ENCODE measurements around the gene JCAD.
"Not testable (repeated sequence)": the region's sequence is repeated elsewhere in the genome, so short reads cannot be mapped to it uniquely, and the experiment has no call there.

JCAD gene, protein sequence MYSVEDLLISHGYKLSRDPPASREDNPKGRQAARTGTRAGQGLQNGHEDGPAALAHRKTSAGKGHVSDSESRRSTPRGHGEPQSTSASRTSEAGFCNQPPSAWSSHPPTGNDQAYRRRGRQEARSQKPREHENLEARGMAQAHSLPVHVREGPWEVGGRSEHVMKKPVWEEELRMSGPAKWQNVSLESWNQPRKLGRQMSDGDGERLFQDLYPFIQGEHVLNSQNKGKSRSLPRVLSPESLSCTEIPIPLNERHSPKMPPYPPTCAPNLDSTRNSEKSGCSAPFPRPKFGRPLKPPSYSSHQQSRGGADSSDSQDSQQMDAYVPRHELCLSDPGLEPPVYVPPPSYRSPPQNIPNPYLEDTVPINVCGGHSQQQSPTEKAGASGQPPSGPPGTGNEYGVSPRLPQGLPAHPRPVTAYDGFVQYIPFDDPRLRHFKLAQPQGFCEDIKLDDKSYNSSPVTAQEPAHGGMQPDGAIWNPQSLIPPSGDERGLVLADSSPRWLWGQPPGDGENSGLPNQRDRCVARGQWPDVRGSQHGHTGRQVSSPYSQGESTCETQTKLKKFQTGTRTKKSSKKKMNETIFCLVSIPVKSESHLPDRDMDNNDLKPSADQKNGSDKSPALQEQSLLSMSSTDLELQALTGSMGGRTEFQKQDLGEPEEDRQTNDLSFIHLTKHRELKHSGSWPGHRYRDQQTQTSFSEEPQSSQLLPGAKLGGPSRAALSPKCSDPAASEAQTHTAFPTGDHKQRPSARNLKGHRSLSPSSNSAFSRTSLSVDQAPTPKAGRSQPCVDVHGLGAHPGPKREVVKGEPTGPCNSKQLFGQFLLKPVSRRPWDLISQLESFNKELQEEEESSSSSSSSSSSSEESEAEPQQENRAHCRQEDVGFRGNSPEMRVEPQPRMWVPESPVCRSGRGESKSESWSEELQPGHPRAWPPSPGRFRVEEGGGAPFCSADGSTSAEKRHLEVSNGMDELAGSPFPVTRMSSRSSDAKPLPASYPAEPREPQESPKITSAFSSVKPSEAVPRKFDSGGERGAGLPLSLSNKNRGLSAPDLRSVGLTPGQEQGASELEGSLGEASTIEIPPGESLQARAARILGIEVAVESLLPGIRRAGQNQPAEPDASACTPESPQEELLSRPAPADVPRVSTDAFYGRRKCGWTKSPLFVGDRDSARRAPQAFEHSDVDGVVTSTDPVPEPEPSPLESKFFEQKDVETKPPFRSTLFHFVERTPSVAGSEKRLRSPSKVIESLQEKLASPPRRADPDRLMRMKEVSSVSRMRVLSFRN (N-terminal part only)

DNA sequence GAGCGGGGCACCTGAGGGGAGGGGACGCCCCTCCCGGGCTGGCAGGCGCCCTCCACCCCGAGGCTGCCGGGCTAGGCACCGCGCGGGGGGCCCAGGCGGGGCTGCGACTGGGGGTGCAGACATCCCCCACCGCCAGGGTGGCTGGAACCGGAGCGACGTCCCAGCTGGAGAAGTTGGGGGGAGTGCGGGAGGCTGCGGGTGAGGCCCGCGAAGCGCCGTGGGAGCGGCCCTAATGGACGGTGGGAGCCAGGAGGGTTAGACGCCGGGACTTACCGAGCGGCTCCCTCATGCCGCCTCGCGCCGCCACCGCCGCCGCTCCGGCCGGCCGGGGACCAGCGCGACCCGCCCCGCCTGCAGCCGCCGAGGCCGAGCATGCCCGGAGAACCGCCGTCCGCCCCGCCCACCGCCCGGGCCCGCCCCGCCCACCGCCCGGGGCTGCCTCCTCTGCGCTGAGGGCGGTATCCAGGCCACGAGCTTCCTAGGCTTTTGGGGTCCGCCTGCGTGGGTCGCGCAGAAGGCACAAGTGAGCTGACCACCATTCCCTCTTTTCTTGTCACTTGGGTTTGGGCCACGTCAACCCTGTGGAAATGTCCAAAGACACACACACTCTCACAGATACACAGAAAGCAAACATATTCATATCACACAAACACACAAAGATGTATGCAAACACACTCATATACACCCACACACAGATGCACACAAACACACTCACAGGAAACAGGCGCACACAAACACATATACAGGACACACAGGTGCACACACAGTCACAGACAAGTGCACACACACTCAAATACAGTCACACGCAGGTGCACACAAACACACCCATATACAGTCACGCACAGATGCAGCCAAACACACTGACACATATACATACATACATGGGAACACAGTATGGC is at the start of gene JCAD:
Gene JCAD, minus strand, starts transcription at position 378 of the 899 bp plus-strand sequence. CDS start 11,774 bp downstream, outside the sequence.
- no peak for DNase-seq (ENCODE audit: low spot score)

DNA sequence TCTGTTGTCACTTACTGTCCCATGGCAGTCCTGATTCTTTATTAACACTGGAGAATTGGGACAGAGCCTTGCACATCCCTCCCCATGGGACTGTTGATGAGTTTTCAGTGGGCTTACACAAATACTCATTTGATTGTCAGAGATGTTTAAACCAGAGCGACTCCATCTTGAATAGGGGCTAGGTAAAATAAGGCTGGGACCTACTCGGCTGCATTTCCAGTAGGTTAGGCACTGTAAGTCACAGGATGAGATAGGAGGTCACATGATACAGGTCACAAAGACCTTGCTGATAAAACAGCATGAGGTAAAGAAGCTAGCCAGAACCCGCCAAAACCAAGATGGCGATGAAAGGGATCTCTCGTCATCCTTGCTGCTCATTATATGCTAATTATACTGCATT is 47.6 kb upstream of the JCAD start:
- no peak for DNase-seq (ENCODE audit: low spot score)

DNA sequence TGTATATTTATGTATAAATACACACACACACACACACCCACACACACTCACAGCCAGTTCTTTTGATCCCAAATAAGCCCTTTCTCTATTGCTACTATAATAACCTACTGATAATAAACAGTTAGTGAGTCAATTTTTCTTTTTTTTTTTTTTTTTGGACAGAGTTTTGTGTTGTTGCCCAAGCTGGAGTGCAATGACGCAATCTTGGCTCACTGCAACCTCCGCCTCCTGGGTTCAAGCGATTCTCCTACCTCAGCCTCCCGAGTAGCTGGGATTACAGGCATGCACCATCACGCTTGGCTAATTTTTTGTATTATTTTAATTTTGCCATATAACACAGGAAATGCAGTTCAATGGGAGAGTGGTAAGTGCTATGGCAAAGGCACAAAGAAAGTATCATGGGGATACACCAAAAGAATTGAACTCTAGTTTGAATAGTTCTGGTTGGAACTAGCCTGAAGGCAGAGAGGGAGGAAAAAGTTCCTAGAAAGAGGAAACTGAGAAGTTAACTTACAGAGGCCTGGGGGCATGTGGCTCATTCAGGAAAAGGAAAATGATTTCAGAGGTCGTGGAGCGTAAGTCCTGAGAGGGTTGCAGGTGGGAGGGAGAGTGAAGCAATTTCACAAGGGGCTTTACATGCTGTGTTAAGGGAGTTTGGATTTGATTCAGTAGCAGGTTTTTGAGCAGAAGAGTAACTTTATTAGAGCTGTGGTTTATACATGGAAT is 44.4 kb upstream of the JCAD start:
- no peak for DNase-seq (ENCODE audit: low spot score)

DNA sequence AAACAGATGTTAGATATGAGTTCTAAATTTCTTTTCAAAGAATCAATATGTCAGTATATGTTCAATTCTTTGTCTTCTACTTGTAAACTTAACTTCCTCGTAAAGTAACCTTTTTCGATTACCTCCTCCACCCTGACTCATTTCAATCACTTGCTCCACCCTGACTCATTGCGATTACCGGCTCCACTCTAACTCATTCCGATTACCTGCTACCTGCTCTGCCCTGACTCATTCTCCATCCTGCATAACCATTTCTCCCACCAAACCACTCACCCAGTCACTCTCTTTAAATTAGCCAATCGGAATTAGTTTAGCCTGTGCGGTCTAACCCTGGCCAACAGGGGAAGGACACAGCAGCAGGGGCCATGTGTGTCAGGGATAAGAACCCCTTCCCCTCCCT is 40.3 kb upstream of the JCAD start:
- not testable (repeated sequence) for DNase-seq (ENCODE audit: low spot score)

DNA sequence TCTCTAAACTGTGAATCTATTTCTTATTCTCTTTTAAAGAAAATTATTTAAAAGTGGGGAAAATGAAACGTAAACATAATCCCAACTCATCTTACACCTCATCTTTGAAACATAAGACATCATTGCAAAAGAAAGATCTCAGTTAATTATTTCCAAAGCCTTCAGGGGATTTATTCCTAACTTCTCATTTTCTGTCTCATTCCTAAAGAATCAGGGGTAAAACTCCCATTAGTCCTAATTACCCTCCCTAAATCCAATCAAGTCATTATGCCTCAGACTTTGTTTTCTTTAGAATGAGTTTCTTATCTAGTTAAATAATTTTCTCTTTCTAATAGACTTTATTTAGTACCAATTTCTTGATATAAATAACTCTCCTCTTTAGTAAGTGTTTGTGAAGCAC is 39.7 kb upstream of the JCAD start:
- DNase-seq (ENCODE audit: low spot score): no peak

DNA sequence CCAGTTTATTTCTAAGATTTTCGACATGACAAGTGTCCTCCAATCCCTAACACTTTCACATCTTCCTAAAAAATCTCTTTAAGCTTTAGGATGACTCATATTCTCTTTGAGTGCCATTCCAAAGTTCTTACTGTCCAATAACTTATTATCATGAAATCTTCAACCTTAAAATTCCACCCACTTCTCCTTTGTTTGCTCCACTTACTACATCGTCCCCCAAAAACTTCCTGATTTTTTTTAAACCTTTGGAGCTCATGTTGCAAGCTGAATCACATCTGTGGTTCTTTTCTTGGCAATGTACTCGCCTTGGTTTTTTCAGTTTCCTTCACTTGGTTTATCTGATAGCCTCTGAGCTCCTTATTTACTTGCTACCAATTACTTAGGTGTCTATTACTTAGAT is 39.2 kb upstream of the JCAD start:
- DNase-seq (ENCODE audit: low spot score): no peak

DNA sequence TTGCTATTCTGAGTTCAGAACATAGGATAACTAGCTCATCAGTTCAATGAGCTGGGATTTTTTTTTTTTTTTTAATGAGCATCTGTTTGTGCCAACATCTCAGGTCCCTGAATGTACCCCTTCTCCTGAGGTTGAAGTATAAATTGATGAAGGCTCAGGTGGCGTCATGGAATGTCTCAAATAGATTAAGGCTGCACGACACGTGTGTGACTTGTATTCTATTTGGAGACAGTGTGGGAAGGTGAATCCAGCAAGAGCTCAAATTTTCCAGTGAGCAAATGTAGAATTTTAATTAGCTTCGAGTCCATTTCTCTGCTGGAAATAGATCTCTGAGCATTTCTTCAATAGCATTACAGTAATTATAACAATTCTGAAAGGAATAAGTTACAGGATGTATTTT is 37.2 kb upstream of the JCAD start:
- DNase-seq (ENCODE audit: low spot score): peak; percentile 74

DNA sequence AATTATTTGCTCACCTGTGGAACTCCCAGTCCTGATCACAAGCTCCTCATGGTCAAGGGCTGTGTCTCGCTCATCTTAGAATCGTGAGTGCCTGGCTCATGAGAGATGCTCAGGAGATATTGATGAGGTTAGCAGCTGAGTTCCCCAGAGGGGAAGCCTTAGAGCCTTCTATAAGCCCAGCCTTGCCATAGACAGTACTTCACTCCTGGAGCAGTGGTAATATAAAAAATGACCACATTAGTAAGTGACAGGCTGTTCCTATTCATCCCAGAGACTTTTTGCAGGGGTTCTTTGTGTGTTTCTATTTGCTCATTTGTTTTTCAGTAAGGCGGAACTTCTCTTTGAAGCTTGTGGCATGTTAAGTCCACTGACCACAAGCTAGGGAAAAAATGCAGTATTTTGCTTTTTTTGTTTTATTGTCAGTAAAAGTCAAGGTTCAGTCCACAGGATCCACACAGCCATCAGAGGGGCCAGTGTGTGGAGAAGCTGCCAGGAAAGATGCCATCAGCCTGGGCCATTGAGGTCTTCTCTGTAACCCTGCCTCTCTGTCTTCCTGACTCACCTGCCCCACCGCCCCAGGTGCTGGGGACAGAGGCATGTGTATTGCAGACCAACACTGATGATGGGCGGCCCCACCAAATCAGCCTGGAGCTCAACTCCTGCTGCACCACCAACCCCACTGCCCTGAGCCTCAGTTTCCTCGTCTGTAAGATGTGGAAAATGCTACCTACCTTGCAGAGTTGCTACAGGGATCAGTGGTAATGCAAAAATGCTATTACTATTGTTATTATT is 36.4 kb upstream of the JCAD start:
- DNase-seq (ENCODE audit: low spot score): no peak

DNA sequence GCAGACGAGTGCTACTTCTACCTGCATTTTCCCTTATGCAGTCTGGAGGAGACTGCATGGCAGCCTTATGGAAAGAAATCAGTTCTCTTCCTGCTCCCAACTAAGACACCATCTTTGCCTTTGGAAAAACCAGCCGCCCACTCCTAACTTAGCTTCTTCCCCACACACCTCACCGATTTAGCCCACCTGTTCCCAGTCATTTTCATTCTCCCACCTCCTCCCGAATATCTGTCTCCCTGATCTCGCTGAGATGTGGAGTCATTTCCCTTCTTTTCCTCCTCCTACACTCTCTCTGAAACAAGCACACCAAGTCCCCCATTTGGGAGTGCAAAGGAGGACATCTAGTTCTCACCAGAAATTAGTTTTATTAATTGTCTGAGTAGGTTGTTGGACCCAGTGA is 35.2 kb upstream of the JCAD start:
- peak; percentile 85 for DNase-seq (ENCODE audit: low spot score)

DNA sequence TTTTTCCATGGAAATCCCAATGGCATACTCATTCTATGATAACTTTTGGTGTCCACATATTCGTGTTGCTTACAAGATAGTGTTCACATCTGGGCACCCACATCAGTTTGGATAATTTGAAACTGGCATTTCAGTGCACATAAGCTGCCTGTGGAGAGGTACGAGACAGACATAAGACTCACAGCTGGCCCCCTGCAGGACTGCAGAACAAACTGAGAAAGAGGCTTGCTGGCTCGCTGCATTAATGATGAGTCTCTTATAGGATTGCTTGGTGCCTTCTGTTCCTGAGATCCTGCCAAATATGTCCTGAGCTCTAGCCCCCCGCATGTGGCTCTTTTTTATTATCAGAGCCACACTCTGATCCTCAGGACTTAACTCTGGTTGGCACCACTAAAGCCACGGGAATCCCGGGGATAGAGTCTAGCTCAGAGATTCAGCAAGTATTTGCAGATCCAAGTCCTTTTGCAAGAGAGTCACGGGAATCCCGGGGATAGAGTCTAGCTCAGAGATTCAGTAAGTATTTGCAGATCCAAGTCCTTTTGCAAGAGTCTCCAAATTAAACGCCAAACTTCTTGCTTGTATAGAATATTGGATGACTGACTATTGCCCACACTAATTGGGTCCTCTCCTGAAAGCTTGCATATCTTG is 34.0 kb upstream of the JCAD start:
- no peak for DNase-seq (ENCODE audit: low spot score)

DNA sequence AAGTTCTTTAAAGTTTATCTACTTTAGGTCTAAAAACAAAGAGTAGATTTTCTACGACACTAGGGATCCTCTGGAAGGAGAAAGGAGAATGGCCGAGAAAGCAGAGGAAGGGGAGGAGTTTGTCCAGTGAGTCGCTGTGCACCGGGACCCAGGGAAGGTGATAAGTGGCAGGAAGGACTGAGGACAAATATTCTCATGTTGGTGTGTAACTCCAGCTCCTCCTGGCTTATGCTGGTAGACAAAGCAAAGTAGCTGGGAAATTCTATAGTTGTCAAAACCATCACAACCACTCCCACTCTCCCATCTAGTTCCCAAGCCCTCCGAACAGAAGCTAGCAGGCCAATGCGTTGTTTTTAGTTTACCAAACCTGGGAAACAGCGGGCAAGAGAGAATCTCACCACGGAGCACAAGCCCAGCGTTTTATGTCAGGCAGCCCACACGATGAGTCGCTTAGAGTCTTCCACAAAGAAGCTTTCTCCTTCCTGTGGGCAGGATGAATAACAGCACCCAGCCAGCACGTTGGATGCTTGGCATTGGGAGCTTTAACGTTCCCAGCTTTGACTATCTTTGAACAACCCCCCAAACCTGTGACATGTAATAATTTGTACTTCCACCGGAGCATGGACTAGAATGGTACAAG is 32.9 kb upstream of the JCAD start:
- DNase-seq (ENCODE audit: low spot score): peak; percentile 48

DNA sequence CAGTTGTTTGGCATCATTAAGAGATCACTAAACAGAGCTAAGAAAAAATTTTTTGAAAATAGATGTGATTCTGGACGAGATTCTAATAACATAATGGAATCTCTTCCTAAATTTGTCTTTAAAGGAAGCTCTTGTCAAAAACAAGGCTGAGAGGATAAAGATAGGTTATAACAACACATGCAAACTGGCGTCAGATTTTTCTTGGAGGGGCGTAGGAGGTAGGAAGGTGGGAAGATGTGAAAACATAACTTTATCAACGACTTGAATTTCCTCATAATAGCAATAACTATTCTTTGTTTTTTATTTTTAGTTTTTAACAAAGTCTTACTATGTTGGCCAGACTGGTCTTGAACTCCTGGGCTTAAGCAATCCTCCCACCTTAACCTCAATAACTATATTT is 31.8 kb upstream of the JCAD start:
- DNase-seq (ENCODE audit: low spot score): peak; percentile 68

DNA sequence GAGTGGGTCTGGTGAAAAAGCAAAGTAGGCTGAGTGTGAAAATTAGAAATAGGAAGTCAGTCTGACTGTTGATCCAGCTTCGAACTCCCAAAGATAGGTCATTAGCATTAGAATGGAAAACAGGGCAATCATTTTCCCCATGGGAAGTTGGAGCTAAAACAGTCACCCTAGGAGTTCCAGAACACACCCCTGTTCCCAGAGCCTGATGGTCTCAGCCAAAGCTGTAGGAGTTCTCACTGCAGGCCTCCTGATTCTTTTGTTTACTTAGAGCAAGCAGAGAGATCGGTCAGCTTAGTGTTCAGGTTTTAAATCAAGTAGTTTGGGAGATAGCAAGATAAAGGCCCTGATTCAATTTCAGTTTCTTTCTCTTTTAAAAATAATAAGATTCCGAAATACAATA is 28.8 kb upstream of the JCAD start:
- DNase-seq (ENCODE audit: low spot score): no peak

DNA sequence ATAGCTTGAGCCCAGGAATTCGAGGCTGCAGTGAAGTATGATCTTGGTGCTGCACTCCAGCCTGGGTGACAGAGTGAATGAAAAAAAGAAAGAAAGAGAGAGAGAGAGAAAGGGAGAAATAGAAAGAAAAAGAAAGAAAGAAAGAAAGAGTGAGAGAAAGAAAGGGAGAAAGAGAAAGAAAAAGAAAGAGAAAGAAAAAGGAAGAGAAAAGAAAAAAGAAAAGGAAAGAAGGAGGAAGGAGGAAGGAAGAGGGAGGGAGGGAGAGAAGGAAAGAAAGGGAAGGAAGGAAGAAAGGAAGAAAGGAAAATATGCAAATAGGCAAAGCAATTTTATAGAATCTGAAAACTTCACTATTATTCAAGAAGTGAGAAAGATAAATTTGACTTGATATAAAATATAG is 24.5 kb upstream of the JCAD start:
- DNase-seq (ENCODE audit: low spot score): no peak

DNA sequence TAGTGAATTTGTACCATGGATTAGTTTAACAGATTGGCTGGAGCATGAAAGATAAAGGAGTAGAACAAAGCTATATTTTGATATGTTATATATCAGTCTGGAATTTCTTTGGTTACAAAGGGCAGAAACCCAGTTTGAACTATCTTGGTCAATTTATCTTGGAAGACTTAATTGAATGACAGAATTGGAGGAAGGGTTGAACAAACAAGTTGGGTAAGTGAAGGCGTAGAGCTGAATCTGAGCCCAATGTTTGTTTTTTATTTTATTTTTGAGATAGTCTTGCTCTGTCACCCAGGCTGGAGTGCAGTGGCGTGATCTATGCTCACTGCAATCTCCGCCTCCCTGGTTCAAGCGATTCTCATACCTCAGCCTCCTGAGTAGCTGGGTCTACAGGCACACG is 21.8 kb upstream of the JCAD start:
- no peak for DNase-seq (ENCODE audit: low spot score)

DNA sequence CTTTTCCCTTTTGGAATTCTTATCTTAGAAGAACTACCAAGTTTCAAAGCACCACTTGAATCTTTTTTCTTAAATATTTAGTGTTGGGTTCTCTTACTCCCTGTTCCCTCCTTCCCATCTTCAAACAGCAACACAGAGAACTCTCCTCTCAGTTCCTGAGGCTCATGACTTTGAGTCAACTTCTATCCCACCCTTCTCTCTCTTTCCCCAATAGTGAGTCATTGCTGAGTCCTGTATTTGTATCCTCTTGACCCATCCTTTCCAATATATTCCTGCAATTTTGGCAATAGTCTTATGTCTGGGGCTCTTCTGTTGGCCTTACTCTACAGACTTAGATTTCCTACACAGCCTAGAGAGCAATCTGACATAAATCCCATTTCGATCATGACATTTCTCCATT is 20.8 kb upstream of the JCAD start:
- no peak for DNase-seq (ENCODE audit: low spot score)

DNA sequence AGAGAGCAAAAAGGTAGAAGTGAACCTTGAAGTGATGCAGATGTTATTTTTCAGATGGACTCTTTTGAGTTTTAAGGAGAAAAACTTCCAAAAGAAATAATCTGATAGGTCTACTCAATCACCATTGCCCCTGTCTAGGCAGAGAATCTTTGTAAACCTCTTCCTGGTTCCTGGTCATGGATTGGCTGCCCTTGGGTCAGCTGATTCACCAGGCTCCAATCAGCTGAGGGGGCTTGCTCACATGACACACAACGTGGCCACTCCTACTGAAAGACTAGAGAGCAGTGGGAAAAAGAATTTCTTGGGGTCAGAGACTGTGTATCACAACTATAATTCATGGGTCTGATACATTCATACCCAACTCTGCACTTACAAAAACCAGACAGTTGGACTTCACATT is 20.0 kb upstream of the JCAD start:
- DNase-seq (ENCODE audit: low spot score): no peak

DNA sequence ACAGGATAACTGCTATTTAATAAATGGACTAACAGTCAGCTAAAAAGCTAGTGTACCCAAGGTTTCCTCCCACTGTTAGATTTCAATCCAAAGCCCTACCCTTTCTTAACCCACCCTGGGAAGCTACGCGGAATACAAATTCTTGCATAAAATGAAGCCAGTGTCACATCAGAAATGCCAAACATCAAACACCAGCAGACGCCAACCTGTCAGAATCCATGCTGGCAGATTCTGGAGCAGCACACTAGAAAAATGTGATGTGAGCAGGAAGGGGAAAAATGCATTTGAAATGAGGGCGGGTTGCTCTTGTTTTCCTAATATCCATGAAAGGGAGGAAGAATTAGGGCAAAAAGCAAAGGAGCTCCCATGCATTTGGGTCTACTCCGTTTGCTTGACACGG is 16.1 kb upstream of the JCAD start:
- no peak for DNase-seq (ENCODE audit: low spot score)

DNA sequence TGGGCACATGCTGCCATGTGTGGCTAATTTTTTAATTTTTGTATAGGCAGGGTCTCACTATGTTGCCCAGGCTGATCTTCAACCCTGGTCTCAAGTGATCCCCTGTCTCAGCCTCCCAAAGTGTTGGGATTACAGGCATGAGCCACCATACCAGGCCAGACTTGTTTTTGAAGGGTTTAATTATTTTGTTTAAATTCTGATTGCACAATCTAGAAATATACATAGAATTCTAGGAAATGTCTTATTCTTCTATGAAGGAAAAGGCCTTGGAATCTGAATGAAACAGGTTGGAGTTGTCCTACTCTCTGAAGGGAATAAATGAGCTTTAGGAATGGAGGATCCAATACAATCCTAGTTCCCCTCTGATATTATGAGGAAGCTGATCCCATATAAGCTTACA is 15.5 kb upstream of the JCAD start:
- no peak for DNase-seq (ENCODE audit: low spot score)
